ENCODE measurements around the gene C16orf46.
"Not testable (repeated sequence)": the region's sequence is repeated elsewhere in the genome, so short reads cannot be mapped to it uniquely, and the experiment has no call there.

Gene C16orf46

GRCh38 chr16:81077076-81077940 lies at the start of gene C16orf46:
TSS of gene C16orf46 (minus strand) at chr16:81077238. CDS start at chr16:81063955, 13,283 bp downstream.
- TF ChIP-seq CTCF (IDR thresholded peaks at IDR 0.05; ENCODE audit: control extremely low read depth, extremely low read depth, low read depth, missing control alignments): no peak
- ChIA-PET CTCF (interaction anchor here (1.0 to 3.7 kb wide), 5 partner anchors 11 to 47 kb away, joined by 3 to 24 read pairs (median 5); partner anchors contain the start of gene ATMIN), POLR2A (interaction anchor here (1.5 kb wide), 1 partner anchor 70 kb away, joined by 3 read pairs; the partner anchor contains the start of genes CENPN and CMC2)
- DNase-seq (ENCODE audit: extremely low spot score): peak; percentile 98

DNA sequence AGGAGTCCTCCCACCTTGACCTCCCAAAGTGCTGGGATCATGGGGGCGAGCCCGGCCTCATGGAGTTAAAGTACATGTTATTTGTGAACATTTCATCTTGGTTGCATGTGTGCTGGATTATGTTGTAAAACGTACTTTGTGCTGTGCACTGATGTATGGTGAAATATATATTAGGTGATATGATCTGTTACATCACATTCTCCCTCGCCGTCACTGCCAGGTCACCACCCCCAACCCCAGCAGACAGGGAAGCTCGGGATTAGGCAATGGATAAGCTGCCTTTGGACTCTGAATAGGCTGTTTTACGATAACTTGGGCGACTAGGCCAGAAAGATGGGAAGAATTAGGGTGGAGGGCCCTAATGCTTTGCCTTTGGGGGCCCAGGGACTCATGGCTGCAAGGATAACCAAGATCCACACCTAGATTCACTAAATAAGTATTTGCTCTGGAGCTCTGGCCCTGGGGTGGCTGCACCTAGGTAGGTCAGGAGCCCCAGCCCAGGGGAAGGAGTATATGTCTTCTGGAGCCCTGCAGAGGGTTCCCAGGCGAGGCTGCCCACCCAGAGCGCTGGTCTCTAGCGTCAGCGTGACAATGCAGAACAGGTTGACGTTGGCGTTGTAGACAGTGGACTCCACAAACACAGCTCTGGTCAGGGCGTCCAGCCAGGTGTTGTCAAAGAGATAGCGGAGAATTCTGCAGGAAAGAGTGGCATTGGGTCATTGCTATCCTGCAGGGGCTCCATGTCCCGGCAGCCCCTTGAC lies 46.2 kb upstream of the C16orf46 start:
- CTCF ChIA-PET: interaction anchor here (0.7 kb wide), 1 partner anchor 18 kb away, joined by 3 read pairs; no protein-coding TSS in a partner anchor
- POLR2A ChIA-PET: no interaction called here
- no peak for DNase-seq (ENCODE audit: extremely low spot score)
- TF ChIP-seq CTCF (IDR thresholded peaks at IDR 0.05; ENCODE audit: control extremely low read depth, extremely low read depth, low read depth, missing control alignments): no peak

DNA sequence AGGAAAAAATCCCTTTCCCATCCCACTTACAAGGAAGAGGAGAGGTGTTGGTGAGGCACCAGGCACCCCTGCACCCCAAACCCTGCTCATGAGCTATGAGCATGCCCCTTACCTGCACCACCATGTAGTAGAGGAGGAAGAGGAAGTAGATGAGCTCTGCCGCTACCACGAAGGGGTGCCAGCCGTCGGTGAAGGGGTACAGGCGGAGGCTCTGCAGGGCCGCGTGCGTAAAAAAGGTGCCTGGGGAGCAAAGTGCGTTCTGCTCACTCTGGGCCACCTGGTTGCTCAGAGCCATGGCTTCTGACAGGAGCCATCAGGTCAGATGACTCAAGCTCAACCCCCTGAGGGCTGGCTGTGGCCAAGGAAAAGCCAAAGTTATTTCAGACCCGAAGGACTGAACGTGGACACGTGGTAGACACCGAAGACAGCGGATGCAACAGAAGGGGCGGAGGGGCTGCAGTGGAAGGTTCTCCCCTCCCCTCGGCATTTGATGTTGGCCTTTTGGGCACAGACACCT lies 44.5 kb upstream of the C16orf46 start:
- ChIA-PET POLR2A (no interaction called here), CTCF (no interaction called here)
- no peak for TF ChIP-seq CTCF (IDR thresholded peaks at IDR 0.05; ENCODE audit: control extremely low read depth, extremely low read depth, low read depth, missing control alignments)
- DNase-seq (ENCODE audit: extremely low spot score): no peak

DNA sequence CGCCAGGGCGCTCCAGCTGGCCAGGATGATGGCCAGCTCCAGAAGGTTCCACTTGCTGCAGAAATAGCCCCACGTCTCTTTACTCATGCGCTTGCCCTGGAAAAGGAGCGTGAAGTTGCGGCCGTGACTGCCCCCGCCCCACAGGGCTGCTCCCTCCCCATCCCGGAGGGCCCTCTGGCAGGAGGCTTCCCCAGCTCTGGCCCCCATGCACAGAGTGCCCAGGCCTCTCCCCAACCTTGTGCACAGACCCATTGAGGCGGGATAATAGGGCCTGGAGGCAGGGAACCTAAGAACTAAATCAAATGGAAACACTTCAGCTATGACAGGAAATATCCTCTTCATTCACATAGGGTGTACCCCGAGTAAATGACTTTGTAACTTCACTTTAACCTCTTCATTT lies 40.4 kb upstream of the C16orf46 start:
- TF ChIP-seq CTCF (IDR thresholded peaks at IDR 0.05; ENCODE audit: control extremely low read depth, extremely low read depth, low read depth, missing control alignments): no peak
- CTCF ChIA-PET: no interaction called here
- no peak for DNase-seq (ENCODE audit: extremely low spot score)
- POLR2A ChIA-PET: no interaction called here

DNA sequence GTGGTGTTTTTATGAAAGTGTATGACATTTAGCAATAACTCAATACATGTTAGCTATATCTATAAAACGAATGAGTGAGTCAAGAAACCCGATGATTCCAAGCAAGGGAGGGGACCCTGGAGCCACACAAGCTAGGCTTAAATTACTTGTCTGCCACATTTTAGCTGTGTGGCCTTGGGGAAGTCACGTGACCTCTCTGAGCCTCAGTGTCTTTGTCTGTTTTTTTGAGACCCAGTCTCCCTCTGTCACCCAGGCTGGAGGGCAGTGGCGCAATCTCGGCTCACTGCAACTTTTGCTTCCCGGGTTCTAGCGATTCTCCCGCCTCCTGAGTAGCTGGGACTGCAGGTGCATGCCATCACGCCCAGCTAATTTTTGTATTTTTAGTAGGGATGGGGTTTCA lies 39.2 kb upstream of the C16orf46 start:
- POLR2A ChIA-PET: no interaction called here
- no peak for TF ChIP-seq CTCF (IDR thresholded peaks at IDR 0.05; ENCODE audit: control extremely low read depth, extremely low read depth, low read depth, missing control alignments)
- DNase-seq (ENCODE audit: extremely low spot score): no peak
- CTCF ChIA-PET: interaction anchor here (0.9 to 1.6 kb wide), 2 partner anchors 9 to 318 kb away, joined by 3 to 5 read pairs; no protein-coding TSS in a partner anchor

- CTCF ChIA-PET: no interaction called here
- no peak for TF ChIP-seq CTCF (IDR thresholded peaks at IDR 0.05; ENCODE audit: control extremely low read depth, extremely low read depth, low read depth, missing control alignments)
- DNase-seq (ENCODE audit: extremely low spot score): no peak
- POLR2A ChIA-PET: no interaction called here
These were observed 35.4 kb upstream of the C16orf46 start for GRCh38 chr16:81112453-81112852.

- POLR2A ChIA-PET; CTCF ChIA-PET; DNase-seq (ENCODE audit: extremely low spot score): not testable (repeated sequence)
These were observed 32.2 kb upstream of the C16orf46 start for GRCh38 chr16:81109274-81109673.

Data from GM10248 (cell line).